Stimulated activated CD4-positive, alpha-beta T cell treated with anti-CD3 and anti-CD28 coated beads, Interleukin-4, amount 100 ng/mL, for 4 hours (primary cell): ENCODE data around the gene RXFP1.
"Not testable (repeated sequence)": the region's sequence is repeated elsewhere in the genome, so short reads cannot be mapped to it uniquely, and the experiment has no call there.

Experiments
- DNase-seq, 2 experiments: peaks; one replicate each; pipeline ENCODE4 v3.0.0-alpha.2; 2020

The RXFP1 gene

GRCh38 chr4:158622251-158622650 lies 100.6 kb downstream of the RXFP1 start:
- DNase-seq: no peak

- DNase-seq: no peak
These were observed 103.3 kb downstream of the RXFP1 start for GRCh38 chr4:158624889-158625478.

GRCh38 chr4:158625544-158625943 lies 103.9 kb downstream of the RXFP1 start:
- DNase-seq: no peak

GRCh38 chr4:158630893-158631292 lies 109.2 kb downstream of the RXFP1 start:
- no peak for DNase-seq

GRCh38 chr4:158636619-158637018 lies 114.9 kb downstream of the RXFP1 start:
- DNase-seq: no peak

- DNase-seq: no peak
These were observed 122.7 kb downstream of the RXFP1 start for GRCh38 chr4:158644356-158644755.

GRCh38 chr4:158644760-158645159 lies 123.1 kb downstream of the RXFP1 start:
- no peak for DNase-seq

- no peak for DNase-seq
These were observed 127.5 kb downstream of the RXFP1 start for GRCh38 chr4:158649111-158649680.

GRCh38 chr4:158652920-158653319 lies 131.2 kb downstream of the RXFP1 start:
- DNase-seq: no peak

GRCh38 chr4:158656439-158656838 lies 134.8 kb downstream of the RXFP1 start:
- DNase-seq: no peak

- no peak for DNase-seq
These were observed 135.6 kb downstream of the RXFP1 start for GRCh38 chr4:158657291-158657690.

- DNase-seq: not testable (repeated sequence)
These were observed 141.6 kb downstream of the RXFP1 start for GRCh38 chr4:158663255-158663654.

GRCh38 chr4:158663707-158664625 lies 142.3 kb downstream of the RXFP1 start:
- DNase-seq: not testable (repeated sequence)

- DNase-seq: no peak
These were observed 143.1 kb downstream of the RXFP1 start for GRCh38 chr4:158664806-158665205.

- no peak for DNase-seq
These were observed 145.2 kb downstream of the RXFP1 start for GRCh38 chr4:158666892-158667291.

GRCh38 chr4:158667651-158668198 lies 146.0 kb downstream of the RXFP1 start:
- no peak for DNase-seq

- no peak for DNase-seq
These were observed 147.6 kb downstream of the RXFP1 start for GRCh38 chr4:158669310-158669709.

- DNase-seq: peak; percentile 32 to 45
These were observed 149.4 kb downstream of the RXFP1 start for GRCh38 chr4:158670975-158671664.

GRCh38 chr4:158671665-158671914 lies 149.9 kb downstream of the RXFP1 start, which contains the start of gene C4orf46:
Gene C4orf46, minus strand, starts transcription at chr4:158671887. Its CDS starts 86 bp downstream, at chr4:158671801.
- DNase-seq: no peak

- peak; percentile 96 to 98 for DNase-seq
These were observed 150.5 kb downstream of the RXFP1 start, which contains the start of gene ETFDH for GRCh38 chr4:158671915-158672806. Gene ETFDH, plus strand, starts transcription at chr4:158672296. Its CDS starts 161 bp downstream, at chr4:158672457.

GRCh38 chr4:158673633-158674032 lies 152.0 kb downstream of the RXFP1 start:
- DNase-seq: no peak

GRCh38 chr4:158676076-158676475 lies 154.4 kb downstream of the RXFP1 start:
- DNase-seq: no peak
